B cell (primary cell): ENCODE measurements around the gene PCSK9.

Experiments
- EZH2 ChIP-seq: IDR thresholded peaks from 2 replicates; pipeline ENCODE4 v1.6.1; 2012; ENCODE audit warnings: borderline replicate concordance, low read depth, mild to moderate bottlenecking, moderate library complexity, low read length; ENCODE audit not compliant: insufficient read depth, poor library complexity, severe bottlenecking
- TF ChIP-seq, protein P1 (sequence below): fragments of 200-600 bp; IDR thresholded peaks from one replicate; pipeline ENCODE4 v1.8.0; 2022; ENCODE audit warnings: antibody characterized with exemption, mild to moderate bottlenecking

GRCh38 chr1:55043011-55043410, 3.7 kb downstream of the PCSK9 start:
- no peak for TF ChIP-seq EZH2
- TF ChIP-seq, protein P1, sequence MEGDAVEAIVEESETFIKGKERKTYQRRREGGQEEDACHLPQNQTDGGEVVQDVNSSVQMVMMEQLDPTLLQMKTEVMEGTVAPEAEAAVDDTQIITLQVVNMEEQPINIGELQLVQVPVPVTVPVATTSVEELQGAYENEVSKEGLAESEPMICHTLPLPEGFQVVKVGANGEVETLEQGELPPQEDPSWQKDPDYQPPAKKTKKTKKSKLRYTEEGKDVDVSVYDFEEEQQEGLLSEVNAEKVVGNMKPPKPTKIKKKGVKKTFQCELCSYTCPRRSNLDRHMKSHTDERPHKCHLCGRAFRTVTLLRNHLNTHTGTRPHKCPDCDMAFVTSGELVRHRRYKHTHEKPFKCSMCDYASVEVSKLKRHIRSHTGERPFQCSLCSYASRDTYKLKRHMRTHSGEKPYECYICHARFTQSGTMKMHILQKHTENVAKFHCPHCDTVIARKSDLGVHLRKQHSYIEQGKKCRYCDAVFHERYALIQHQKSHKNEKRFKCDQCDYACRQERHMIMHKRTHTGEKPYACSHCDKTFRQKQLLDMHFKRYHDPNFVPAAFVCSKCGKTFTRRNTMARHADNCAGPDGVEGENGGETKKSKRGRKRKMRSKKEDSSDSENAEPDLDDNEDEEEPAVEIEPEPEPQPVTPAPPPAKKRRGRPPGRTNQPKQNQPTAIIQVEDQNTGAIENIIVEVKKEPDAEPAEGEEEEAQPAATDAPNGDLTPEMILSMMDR = no peak
